Measurements from ENCODE around the gene SPTAN1.
"Not testable (repeated sequence)": the region's sequence is repeated elsewhere in the genome, so short reads cannot be mapped to it uniquely, and the experiment has no call there.

SPTAN1 gene

DNA sequence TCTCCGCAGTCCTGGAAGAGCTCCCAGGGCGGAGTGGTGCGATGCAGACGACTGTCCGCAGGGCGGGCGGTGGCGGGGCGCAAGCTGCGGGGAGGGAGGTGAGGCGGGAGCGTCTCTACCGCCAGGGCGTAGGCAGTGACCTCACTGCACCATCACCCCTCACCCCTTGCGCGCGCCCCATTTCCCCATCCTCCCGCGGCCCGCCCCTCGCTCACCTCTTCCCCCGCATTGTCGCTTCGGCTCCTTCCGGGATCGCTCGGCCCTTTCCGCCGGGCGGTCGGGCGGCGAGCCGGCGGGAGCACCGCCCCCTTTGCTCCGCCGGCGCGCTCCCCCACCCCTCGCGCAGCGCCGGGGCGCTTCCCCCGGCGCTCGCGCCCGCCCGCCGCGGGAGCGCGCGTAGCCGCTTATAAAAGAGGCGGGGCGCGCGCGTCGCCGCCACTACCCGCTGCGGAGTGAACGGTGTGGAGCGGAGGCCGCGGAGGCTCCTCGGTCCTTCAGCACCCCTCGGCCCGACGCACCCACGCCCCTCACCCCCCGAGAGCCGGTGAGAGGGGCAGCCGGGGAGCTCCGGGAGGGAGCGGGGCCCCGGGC lies at the start of gene SPTAN1:
TSS of gene SPTAN1 (plus strand) at position 435 of the 591 bp plus-strand sequence. CDS start 14,154 bp downstream, outside the sequence.
- DNase-seq, result peak; percentile 86

DNA sequence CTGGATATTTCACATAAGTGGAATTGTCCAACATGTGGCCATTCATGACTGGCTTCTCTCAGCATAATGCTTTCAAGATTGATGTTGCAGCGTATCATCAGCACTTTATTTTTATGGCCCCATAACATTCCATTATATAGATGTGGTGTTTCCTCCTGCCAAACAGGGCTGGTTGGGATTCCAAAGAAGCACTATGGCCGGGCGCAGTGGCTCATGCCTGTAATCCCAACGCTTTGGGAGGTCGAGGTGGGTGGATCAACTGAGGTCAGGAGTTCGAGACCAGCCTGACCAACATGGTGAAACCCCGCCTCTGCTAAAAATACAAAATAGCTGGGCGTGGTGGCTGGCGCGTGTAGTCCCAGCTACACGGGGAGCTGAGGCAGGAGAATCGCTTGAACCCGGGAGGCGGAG lies 49.0 kb upstream of the SPTAN1 start:
- DNase-seq, result not testable (repeated sequence)

DNA sequence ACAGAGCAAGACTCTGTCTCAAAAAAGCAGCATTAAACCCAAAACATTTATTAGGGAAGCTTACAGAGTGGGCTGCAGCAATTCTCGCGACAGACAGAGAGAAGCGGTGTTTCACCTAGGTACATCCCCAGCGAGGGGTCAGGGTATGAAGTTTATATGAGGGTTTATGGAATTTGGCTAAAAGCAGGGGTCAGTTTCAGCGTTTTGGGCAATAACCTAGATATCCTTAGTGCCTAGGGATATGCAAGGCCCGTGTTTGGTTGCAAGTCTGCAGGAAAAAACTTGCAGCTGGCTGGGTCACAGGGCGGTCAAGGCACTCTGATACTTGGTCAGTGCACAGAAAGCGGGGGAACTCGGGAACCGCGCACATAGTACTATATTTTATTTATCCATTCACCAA lies 48.5 kb upstream of the SPTAN1 start:
- DNase-seq, result no peak

DNA sequence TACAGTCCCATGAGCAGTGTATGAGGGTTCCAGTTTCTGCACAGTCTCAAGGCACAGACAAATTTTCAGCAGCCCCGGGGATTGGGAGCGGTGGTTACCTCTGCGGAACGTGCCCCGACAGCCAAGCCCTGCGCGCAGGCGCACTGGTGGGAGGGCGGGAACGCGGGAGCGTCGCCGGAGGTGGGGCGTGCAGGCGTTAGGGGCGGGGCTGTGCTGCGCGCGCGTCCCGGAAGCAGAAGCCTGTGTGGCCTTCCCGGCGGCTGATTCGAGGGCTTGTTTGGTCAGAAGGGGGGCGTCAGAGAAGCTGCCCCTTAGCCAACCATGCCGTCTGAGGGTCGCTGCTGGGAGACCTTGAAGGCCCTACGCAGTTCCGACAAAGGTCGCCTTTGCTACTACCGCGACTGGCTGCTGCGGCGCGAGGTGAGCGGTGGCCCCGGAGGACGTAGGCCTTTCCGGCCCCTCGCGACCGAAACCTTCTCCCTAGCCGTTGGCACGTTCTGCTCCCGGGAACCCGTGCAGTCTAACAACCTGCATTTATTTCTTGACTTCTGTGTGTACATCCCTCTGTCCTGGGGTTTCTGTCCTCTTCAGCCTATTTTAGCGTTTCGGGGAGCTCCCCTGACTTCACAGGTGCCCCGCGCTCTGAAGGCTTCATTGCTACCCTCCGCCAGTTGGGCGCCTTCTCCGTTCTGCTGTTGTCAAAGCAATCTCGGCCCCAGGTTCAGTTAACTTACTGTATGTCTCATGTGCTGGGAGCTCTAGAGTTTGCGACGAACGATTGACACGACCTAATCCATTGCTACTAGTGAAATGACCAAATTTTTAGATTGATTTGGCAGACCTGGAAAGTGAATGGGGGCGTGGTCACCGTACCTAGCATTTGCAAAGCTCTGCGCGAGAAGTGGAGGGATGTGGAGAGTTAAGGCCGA lies 47.6 kb upstream of the SPTAN1 start, which contains the start of gene GLE1:
TSS of gene GLE1 (plus strand) at position 235 of the 929 bp plus-strand sequence. CDS start at position 322, 87 bp downstream.
- peak; percentile 98 for DNase-seq

DNA sequence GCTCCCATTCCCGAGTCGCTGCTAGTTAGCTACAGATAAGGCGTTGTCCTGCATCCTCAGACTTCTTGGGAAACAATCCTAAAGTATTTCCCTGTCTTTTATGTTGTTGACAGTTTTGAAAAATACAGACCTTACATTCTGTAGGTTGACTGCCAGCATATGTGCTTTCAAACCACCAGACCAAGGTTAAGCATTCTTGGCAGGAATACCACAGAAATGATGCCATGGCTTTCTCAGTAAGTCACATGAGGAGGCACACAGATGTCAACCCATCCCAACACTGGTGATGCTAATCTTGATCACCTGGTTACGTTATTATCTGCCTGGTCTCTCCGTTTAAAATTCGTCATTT lies 47.0 kb upstream of the SPTAN1 start:
- DNase-seq, result peak; percentile 61

DNA sequence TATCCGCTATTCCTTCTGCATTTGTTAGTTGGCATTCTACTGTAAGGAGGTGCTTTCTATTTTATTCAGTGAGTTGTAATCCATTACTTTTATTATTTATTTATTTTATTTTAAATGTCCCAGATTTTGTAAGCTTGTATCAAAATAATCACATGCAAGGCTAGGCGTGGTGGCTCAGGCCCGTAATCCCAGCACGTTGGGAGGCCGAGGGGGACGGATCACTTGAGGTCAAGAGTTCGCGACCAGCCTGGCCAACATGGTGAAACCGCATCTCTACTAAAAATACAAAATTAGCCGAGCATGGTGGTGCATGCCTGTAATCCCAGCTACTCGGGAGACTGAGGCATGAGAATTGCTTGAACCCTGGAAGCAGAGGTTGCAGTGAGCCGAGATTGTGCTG lies 46.5 kb upstream of the SPTAN1 start:
- not testable (repeated sequence) for DNase-seq

DNA sequence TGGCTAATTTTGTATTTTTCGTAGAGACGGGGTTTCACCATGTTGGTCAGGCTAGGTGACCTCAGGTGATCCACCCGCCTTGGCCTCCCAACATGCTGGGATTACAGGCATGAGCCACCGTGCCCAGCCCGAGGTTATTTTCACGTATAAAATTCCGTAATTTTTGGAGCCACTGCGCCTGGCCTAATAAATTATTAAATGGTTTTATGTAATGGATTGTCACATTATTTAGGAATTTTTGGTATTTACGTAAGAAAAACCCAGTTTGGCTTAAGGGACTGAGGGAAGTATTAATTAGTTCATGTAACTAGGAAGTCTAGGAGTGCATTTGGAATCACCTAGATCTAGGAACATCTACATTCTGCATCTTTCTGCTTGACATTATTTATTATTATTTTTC lies 39.6 kb upstream of the SPTAN1 start:
- no peak for DNase-seq

DNA sequence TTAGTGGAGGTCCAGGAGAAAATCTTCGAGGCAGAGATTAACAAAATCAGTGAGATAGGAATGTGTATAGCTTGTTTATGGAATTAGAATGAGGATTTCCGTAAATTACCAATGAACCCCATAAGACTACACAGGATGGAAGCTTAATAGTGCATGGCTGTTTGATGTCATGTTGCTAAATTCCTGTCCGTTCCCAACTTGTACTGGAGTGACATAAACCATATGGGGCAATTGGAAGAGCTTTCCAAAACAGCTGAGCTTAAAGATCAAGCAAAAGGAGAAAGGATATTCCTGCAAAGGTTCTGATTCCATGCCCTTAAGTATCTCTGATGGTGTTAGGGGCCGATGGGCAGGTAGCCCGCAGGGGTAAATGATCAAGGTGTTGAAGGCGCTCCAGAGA lies 30.4 kb upstream of the SPTAN1 start:
- DNase-seq, result no peak

DNA sequence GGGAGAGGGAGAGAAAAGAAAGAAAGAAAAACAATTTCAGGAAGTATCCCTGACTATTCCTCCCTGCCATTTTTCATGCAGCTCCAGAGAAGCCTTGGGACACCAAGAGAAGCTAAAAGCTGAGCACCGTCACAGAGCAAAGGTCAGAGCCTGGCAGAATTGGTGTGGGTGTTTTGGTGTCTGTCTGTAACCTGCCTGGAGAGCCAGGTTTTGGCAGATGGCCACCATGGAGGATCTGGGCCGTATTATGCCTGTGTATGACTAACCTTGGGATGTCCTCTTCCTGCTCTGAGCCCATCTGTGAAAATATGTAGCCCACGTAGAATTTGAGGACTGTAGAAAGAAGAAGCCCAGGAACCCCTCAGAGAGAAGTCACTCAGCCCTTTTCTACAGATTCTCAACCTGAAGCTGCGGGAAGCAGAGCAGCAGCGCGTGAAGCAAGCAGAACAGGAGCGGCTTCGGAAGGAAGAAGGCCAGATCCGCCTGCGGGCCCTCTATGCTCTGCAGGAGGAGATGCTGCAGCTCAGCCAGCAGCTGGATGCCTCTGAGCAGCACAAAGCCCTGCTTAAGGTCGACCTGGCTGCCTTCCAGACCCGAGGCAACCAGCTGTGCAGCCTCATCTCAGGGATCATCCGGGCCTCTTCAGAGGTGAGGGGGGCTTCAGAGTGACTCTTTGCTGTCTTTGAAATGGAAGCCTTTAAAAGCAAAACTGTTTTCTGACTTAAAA lies 29.0 kb upstream of the SPTAN1 start:
- peak; percentile 90 for DNase-seq

DNA sequence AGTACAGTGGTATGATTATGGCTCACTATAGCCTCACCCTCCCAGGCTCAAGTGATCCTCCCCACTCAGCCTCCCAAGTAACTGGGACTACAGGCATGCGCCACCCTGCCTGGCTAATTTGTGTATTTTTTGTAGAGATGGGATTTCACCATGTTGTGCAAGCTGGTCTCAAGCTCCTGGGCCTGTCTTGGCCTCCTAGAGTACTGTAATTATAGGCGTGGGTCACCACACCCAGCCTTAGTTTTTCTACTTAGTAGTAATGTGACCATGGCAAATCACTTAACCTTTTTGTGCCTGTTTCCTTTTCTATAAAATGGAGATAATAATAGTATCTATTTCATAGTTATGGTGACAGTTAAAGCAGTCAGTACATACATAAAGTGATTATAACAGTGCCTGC lies 25.7 kb upstream of the SPTAN1 start:
- no peak for DNase-seq

DNA sequence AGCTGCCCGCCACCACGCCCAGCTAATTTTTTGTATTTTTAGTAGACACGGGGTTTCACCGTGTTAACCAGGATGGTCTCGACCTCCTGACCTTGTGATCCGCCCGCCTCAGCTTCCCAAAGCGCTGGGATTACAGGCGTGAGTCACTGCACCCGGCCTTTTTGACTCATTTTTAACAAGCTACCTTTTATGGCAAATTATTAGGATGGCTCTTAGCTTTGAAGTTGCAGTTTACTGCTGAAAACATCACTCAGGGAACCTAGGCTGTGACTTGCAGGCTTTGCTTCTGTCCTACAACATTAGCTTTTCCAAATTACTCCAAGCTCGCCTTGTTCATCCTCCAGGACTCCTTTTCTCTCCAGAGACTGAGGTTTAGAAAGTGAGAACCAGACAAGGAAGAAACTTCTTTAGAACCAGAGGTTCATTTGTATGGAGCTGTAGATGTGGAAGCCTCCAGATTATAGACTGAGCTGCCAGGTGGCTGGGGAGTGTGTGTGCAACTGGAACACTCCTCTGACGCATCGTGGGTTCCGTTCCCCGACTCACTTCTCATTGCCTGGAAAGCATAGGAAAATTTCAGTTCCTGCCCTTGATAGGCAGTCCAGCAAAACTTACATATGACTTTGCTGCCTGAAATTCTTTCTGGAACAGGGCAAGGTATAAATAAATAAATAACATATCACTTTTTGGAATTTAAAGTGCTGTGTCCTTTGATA lies 23.8 kb upstream of the SPTAN1 start:
- no peak for DNase-seq

DNA sequence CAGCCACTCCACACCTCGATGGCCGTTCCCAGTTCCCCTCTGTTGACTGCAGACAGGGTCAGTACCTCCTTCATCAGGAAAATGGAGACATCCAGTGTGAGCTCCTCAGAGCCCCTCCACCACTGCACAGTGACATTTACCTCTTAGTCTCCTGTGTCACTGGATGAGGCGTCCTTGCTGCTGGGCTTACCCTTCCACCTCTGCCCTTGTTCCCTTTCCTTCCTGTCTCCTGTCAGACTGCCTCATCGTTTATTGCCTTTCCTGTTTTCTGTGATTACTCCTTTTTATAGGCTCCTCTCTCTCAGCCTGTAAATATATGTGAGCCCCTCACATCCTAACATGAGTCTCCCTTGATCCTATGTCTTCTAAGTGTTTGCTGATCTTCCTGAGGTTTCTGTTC lies 23.2 kb upstream of the SPTAN1 start:
- DNase-seq, result no peak

DNA sequence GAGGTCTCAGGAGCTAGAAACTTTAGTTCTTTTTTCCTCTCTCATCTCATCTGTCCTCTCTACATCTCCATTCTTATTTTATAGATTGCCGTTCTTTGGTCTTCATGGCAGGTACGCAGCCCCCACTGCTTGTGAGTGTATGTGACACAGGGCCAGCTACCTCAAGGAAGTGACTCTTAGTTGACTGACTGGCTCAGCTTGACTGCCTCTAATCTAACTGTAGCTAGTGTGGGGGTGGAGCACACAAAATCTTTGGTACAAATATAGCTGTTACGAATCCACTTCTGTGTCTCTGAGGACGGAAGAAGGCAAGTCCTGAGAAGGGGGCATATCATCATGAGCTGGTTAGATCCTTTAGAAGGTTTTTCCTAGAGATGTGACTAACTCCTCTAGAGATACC lies 19.8 kb upstream of the SPTAN1 start:
- DNase-seq, result no peak

DNA sequence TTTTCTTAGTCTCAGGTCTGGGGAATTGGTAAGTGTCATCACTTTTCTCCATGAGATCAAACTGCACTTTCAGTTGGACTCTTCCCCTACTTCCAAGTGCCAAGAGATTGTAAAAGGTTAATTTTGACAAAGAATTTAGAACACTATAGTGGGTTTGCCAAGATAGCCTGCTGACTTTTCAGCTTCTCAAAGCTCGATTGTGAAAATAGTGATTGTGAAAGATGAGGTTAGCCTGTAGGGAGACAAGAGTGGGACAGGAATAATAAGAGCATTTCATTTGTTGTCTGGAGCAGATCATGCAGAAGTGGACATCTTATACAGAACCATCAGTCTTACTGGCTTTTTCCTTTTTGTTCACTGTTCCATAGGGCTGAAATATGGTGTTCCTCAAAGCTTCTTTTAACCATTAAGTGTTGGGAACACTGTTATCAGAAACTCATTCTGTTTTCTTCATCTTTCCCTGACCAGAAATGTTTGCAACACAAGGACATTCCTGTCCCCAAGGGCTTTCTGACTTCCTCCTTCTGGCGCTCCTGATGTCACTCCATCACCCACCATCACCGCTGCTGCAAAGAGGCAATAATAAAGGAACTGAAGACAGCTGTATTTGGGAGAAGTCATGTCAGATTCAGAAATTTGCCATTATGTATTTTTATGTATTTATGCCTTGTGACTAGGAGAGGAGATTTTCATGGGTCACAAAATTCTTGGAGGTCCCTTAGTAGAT lies 11.6 kb upstream of the SPTAN1 start:
- no peak for DNase-seq

DNA sequence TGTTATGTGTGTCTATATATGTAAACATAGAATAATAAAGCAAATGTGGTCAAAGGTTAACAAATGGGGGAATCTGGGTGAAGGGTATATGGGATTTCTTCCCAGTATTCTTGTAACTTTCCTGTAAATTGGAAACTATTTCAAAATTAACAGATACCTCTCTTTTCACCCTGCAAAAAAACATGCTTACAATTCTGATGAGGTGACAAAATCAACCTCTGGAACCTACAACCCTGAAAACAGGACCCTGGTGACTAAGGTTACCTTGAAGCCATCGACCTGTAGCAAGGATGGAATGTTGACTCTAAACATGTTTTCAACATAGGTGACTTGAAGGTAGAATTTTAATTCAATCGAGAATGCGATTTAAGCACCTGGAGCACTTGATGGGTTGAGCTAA lies 5.9 kb upstream of the SPTAN1 start:
- DNase-seq, result no peak

DNA sequence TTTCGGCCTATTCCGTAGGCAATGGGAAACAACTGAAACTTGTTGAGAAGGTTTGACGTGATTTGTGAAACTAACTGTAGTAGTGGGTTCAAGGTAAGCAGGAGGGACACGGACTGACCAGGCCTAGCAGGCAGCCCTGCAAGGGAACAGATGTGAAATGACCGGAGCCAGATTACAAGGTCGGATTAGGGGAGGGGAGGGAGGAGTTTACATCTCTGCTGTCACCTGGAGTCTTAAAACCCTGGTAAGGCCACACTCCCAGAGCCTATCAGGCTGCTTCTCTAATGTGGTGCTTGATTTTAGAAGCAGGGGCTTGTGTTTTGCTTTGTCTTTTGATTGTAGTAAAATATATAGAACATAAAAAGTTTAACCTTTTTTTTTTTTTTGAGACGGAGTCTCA lies 3.5 kb upstream of the SPTAN1 start:
- no peak for DNase-seq

DNA sequence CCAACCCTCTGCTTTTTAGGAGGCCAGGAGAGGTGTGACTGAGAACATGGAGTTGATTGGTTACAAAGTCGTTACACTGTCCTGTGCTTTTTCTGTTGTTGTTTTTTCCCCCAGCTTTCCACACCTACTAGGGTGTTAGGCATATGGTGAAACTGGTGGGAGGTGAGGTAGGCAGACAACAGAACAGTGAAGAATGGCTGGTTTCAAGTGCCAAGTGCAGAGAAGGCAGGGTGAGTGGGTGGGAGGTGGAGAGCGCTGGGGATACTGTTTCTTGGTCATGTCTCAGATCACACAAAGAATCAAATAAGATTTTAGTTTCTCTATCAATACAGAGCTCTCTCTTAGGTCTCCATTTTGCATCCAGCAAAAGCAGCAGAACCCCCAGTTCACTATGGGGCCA lies 2.2 kb upstream of the SPTAN1 start:
- no peak for DNase-seq

DNA sequence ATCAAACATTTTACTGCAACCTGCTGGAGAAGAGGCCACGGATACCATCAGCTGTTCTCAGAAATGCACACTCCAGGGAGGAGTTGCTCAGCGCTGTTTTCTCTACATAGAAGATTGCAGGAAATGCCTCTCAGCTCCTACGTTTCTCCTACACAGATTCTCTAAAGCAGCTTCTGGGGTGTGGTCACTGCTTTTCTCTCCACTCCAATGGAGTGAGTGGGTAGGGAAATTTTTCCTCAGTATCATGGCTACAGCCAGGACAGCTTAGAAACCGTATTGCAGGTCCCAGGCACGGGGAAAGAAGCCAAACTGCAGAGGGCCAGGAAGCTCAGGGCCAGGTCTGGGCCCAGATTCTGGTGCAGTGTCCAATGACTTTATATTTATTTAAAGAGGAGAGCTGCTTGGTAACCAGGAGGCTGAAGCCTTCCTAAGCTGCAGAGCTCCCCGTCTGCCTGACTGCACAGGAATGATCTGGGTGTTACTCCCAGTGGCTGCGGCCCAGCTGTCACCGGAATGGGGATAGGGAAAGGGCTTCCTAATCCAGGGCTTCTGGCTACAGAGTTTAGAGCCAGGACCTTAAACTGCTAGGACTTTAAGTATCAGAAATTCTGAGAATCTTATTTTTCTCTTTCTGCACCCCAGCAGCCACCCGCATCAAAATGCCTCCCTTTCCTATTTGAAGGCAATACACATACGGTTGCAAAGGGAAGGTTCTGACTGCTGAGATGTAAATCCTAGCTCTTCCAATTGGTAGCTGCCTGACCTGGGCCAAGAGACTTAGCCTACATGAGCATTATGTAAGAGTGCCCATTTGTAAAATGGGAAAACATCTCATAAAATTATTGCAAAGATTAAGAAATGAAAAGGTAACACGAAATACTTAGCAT lies 1.4 kb upstream of the SPTAN1 start:
- DNase-seq, result peak; percentile 73

DNA sequence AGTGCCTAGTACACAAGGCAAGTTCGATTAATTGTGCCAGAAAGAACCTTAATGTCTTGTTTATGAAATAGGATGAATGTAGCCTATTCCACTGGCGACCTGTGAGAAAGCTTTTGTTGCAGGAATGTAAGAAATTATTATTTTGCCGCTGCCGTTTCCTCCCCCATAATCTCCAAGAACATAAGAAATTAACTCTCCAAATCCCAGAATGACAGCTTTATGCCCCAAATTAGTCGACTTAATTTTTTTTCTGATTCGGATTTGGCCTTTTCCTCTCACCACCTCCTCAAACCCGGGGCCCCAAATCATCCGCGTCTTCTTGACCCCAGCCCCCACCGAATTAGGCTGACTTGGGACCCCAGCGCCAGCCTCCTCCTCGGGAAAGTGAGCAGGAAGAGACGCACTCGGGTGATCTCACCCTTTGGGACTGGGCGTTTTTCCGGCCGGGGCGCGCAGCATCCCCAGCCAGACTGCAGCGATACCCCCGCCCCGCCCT lies 682 bp upstream of the SPTAN1 start:
- no peak for DNase-seq

DNA sequence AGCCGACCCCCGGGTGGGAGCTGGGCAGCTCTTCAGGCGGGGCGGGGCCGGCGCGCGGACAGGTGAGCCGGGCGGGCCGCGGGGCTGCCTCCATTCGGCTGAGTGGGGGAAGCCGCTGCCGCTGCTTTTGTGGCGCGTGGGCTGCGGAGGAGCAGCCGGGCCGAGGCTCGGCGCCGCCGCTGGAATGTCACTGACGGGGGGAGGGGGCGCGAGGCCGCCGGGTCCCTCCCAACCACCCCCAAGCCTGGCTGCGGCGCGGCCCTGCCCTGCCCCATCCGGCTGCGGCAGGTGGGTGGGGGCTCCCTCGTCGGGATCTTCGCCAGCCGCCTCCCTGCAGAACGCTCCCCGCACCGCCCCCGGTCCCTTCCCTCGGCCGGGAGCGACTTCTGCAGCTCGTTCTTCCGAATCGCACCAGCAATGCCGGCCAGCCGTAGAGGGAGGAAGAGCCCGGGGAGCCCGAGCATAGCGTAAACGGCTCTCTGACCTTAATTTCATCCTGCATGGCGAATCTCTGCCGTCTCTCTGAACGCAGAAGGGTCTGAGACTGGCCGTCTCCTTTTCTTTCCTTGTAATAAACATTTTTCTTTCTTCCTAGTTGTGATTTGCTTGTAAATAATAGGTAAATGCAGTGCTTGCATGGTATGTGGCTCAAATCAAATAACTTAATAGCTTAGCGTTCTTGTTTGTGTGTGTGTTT lies 505 bp downstream of the SPTAN1 start:
- peak; percentile 54 for DNase-seq

All from NCI-H2171 treated with DMSO at 0.1 percent for 48 hours (cell line).